ENCODE measurements around the gene SYNJ1.

The SYNJ1 gene

GRCh38 chr21:32605469-32605868 lies 122.3 kb downstream of the SYNJ1 start:
- FAIRE-seq (no peak), DNase-seq (ENCODE audit: insufficient read length, low spot score) (no peak)
- TF ChIP-seq, protein P1, sequence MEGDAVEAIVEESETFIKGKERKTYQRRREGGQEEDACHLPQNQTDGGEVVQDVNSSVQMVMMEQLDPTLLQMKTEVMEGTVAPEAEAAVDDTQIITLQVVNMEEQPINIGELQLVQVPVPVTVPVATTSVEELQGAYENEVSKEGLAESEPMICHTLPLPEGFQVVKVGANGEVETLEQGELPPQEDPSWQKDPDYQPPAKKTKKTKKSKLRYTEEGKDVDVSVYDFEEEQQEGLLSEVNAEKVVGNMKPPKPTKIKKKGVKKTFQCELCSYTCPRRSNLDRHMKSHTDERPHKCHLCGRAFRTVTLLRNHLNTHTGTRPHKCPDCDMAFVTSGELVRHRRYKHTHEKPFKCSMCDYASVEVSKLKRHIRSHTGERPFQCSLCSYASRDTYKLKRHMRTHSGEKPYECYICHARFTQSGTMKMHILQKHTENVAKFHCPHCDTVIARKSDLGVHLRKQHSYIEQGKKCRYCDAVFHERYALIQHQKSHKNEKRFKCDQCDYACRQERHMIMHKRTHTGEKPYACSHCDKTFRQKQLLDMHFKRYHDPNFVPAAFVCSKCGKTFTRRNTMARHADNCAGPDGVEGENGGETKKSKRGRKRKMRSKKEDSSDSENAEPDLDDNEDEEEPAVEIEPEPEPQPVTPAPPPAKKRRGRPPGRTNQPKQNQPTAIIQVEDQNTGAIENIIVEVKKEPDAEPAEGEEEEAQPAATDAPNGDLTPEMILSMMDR (IDR thresholded peaks at IDR 0.05; ENCODE audit: insufficient read depth, missing control alignments), result no peak

DNA sequence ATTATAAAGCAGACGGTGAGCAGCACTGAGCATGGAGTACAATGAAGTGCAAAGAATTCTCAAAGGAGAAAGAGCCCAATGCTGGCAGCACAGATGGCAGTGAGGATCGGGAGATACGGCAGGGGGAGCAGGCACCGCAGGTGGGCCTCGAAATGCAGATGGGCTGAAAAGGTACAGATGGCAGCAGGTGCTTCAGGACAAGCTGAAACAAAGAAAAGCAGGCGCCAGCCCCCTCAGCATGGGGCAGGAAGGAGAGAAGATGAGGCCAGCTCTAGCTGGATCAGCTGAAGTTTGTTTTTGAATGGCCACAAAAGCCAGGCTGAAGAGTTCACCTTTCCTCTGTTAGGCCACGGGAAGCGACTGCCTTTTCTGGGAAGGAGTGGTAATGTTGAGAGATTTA lies 123.3 kb downstream of the SYNJ1 start:
- DNase-seq (ENCODE audit: insufficient read length, low spot score) (no peak), FAIRE-seq (no peak)
- TF ChIP-seq, protein P1 (IDR thresholded peaks at IDR 0.05; ENCODE audit: insufficient read depth, missing control alignments), result no peak

DNA sequence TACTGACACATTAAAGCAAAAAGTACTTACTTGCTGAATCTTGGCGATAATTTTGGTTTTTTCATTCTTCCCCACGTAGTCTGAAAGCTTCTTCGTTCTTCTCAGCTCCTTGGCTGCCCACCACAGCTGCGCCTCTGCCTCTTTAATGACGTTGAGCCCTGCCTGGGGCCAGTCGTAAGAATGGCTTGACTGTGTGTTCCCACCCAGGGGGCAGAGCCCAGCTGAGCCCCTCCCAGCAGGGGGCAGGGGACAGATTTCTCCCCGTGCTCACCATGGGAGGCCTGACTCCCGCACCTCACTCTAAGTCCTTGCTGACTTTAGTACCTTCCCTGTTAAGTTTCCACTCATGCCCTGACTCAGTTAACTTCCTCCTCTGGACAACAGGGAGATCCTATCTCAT lies 124.7 kb downstream of the SYNJ1 start:
- TF ChIP-seq, protein P1 (IDR thresholded peaks at IDR 0.05; ENCODE audit: insufficient read depth, missing control alignments), result no peak
- FAIRE-seq, result no peak

DNA sequence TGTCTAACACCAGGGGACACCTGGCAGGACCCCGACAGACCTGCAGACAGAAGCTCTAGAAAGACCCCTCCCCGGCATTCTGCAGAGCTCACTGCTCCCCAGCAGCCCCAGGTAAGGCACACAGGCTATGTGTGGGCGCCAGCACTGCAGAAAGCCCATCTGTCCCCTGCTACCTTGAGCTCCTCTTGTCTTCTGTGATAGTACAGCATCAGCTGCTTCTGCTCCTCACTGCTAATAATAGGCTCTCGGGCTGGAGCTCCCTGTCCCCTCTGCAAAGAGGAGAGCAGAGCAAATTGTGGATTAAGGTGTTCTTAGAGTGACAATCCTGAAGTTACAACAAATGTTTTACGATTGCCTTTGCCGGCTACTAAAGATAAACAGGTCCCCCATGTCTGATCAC lies 125.7 kb downstream of the SYNJ1 start:
- DNase-seq (ENCODE audit: insufficient read length, low spot score) (no peak), FAIRE-seq (no peak)
- TF ChIP-seq, protein P1 (IDR thresholded peaks at IDR 0.05; ENCODE audit: insufficient read depth, missing control alignments), result no peak

More for the DNA sequence above, 124.7 kb downstream of the SYNJ1 start:
- no peak for DNase-seq (ENCODE audit: insufficient read length, low spot score)

DNA sequence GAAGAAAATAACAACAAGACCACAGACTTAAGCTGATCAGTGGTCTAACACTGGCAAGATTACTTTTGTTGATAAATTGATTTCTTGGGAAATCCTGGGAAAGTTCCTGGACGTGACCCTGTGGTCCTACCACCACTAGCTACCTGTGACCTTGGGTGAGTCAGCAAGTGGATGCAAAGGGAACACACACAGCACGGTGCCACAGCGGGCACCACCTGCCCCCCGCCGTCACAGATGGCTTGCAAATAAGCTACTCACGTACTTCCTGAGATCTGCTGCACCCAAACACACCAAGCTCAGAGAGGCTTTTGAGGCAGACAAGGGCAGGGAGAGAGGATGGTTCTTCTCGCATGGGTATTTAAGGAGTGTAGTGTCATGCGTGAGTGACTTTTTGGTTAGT lies 128.3 kb downstream of the SYNJ1 start:
- TF ChIP-seq, protein P1 (IDR thresholded peaks at IDR 0.05; ENCODE audit: insufficient read depth, missing control alignments), result no peak
- FAIRE-seq (no peak), DNase-seq (ENCODE audit: insufficient read length, low spot score) (no peak)

- TF ChIP-seq, protein P1 (IDR thresholded peaks at IDR 0.05; ENCODE audit: insufficient read depth, missing control alignments), result no peak
- DNase-seq (ENCODE audit: insufficient read length, low spot score), result no peak
- no peak for FAIRE-seq
Measured at GRCh38 chr21:32599091-32599490, 128.7 kb downstream of the SYNJ1 start.

- DNase-seq (ENCODE audit: insufficient read length, low spot score) (no peak), FAIRE-seq (no peak)
- TF ChIP-seq, protein P1 (IDR thresholded peaks at IDR 0.05; ENCODE audit: insufficient read depth, missing control alignments), result no peak
Measured at GRCh38 chr21:32597205-32597604, 130.6 kb downstream of the SYNJ1 start.
